Measurements from ENCODE around the gene DHX32.
A peak's percentile ranks its signal among the peaks of the same experiment; 100 is the strongest.
"Not testable (repeated sequence)": the region's sequence is repeated elsewhere in the genome, so short reads cannot be mapped to it uniquely, and the experiment has no call there.

Gene DHX32

GRCh38 chr10:125881192-125881591 is at the start of gene DHX32:
TSS of gene DHX32 (minus strand) at chr10:125881292. CDS start at chr10:125880824, 468 bp downstream.
- DNase-seq (ENCODE audit: low read depth, low spot score), result no peak

- DNase-seq (ENCODE audit: low read depth, low spot score), result no peak
Measured at GRCh38 chr10:125929618-125930017, 48.5 kb upstream of the DHX32 start.

DNA sequence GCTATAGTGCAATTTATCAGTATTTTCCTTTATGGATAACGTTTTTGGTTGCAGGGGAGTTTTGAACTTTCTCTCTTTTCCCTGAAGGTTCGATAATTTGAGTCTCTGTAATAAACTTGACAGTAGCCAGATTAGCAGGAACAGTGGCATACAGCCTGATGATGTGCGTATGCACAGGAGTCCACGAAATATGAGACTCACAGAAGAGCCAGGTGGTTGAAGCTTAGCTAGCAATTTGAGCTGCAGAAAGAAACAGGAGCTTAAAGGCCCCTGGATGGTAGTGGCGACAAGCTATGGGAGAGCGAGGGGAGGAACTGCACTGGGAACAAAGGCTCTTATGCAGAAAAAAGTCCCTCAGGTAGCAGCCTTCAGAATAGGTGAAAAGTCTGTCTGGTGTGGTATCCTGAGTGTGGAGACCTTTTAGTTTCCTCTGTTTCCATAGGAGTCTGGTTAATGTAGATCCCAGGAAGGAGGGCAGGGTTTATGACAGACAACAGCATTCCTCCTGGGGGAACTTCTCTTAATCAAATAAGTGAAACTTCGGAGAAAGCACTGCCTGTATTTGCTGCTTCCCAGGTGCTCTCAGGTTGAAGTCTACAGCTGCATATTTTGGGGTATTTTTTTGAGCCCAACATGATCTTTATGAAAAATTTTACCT is 48.0 kb upstream of the DHX32 start:
- no peak for DNase-seq (ENCODE audit: low read depth, low spot score)

- DNase-seq (ENCODE audit: low read depth, low spot score), result not testable (repeated sequence)
Measured at GRCh38 chr10:125927265-125927664, 46.2 kb upstream of the DHX32 start.

- DNase-seq (ENCODE audit: low read depth, low spot score), result no peak
Measured at GRCh38 chr10:125926247-125926646, 45.2 kb upstream of the DHX32 start.

DNA sequence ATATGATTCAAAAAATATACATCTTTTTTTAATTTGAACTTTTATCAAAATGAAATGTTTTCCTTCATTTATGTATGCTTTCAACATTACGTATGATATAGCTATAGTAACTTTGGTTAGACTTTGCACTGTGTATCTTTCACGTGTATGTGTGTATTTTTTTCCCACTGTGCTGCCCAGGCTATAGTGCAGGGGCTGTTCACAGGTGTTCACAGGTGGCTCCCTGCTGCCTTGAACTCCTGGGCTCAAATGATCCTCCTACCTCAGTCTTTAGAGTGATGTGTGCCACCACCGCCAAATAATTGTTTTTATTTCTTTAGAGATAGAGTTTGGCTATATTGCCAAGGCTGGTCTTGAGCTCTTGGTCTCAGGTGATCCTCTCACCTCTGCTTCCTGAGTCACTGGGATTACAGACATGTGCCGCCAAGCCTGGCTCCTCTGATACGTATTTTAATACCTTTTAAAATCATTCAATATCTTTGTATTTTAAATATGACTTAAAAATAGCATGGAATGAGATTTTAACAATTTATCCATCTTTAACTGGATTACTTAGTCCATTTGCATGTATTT is 44.3 kb upstream of the DHX32 start:
- DNase-seq (ENCODE audit: low read depth, low spot score), result no peak

DNA sequence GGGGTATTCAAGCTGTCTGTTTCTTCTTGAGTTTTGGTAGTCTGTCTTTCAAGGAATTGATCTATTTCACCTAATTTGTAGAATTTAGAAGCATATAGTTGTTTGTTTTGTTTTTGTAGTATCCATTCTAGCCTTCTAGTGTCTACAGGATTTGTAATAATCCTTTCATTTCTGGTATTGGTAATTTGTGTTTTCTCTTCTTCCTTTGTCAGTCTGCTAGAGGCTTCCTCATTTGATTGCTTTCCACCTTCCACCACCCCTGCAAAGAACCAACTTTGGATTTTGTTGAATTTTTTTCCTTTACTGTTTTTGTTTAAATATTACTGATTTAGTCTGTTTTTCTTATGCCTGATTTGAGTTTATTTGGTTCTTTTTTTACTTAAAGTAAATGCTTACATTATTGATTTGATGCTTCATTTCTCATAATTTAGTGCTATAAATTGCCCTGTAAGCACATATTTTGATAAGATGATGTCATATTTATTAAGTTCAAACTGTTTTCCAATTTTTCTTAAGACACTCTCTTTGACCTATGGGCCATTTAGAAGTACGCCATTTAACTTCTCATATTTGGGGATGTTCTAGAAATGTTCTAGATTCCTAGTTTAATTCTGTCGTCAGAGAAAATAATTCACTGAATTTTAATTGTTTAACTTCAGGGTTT is 40.7 kb upstream of the DHX32 start:
- DNase-seq (ENCODE audit: low read depth, low spot score), result not testable (repeated sequence)

DNA sequence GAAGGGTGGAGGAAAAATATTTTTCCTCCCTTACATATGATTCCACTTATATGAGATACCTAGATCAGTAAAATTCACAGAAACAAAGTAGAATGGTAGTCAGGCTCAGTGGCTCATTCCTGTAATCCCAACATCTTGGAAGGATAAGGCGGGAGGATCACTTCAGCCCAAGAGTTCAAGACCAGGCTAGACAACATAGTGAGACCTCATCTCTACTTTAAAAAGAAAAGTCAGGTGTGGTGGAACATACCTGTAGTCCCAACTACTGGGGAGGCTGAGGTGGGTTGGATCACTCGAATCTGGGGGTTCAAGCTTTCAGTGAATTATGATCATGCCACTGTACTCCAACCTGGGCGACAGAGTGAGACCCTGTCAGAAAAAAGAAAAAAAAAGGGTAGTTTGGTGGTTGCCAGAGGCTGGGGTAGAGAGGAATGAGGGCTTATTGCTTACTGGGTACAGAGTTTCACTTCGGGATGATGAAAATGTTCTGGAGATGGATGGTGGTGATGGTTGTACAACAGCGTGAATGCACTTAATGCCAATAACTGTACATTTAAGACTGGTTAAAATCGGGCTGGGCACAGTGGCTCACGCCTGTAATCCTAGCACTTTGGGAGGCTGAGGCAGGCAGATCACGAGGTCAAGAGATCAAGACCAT is 36.7 kb upstream of the DHX32 start:
- DNase-seq (ENCODE audit: low read depth, low spot score), result not testable (repeated sequence)

- no peak for DNase-seq (ENCODE audit: low read depth, low spot score)
Measured at GRCh38 chr10:125916977-125917376, 35.9 kb upstream of the DHX32 start.

DNA sequence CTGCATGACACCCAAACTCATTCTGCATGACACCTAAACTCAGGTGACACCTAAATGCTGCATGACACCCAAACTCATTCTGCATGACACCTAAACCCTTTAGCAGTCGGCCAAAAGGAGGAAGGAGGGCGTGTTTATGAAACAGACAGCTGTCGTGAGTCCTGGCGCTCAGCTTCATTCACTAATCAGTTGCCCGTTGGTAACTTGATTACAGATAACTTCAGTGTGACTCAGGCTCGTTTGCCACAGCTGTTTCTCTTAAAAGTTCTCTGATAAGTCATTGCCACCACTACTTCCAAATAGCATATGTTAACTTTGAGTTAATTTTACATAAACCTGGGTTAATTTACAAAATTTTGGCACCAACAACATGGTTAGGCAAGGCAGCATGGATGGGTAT is 32.2 kb upstream of the DHX32 start:
- DNase-seq (ENCODE audit: low read depth, low spot score), result not testable (repeated sequence)

DNA sequence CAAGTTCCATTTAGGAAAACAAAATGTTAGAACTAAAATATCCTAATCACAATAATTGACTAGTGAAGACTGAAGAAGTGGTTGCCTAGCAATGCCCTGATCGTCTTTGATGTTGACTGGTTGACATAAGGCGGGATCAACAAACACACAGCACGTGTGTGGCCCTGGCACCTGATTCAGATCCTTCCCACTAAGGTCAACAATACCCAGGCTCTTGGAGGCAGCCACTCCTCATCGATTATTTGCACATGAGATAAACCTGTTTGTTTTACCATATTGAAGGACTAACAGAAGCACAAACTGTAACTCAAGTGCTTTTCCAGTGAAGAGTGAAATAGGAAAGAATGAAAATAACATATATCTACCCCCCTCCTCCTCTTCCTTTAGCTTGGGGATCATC is 30.9 kb upstream of the DHX32 start:
- no peak for DNase-seq (ENCODE audit: low read depth, low spot score)

GRCh38 chr10:125911145-125911544 is 30.1 kb upstream of the DHX32 start:
- no peak for DNase-seq (ENCODE audit: low read depth, low spot score)

DNA sequence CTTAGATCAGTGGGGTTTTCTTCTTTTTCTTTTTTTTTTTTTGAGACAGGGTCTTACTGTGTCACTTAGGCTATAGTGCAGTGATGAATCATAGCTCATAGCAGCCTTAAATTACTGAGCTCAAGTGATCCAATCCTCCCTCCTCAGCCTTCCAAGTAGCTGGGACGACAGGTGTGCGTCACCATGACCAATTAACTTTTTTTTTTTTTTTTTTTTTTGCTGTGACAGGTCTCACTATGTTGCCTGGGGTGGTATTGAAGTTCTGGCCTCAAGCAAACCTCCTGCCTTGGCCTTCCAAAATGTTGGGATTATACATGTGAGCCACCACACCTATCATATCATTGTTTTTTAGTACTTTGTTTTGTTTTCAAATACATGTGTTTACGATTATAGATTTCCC is 28.4 kb upstream of the DHX32 start:
- DNase-seq (ENCODE audit: low read depth, low spot score), result not testable (repeated sequence)

DNA sequence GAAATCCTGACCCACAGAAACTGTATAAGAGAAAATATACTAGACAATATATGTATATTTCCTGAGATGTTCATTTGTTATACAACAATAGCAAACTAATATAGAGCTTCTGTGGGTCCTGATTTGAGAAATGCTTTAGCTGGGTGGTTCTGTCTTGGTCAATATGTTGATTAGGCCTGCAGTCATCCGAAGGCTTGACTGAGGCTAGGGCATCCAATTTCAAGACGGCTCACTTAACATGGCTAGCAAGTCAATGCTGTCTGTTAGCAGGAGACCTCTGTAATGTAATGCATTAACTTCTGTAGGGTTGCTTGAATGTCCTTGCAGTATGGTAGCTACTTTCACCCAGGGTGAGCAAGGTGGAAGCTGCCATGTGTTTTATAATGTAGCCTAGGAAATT is 27.7 kb upstream of the DHX32 start:
- DNase-seq (ENCODE audit: low read depth, low spot score), result not testable (repeated sequence)

GRCh38 chr10:125907598-125907997 is 26.5 kb upstream of the DHX32 start:
- not testable (repeated sequence) for DNase-seq (ENCODE audit: low read depth, low spot score)

- not testable (repeated sequence) for DNase-seq (ENCODE audit: low read depth, low spot score)
Measured at GRCh38 chr10:125905069-125905994, 24.2 kb upstream of the DHX32 start.

GRCh38 chr10:125903135-125903640 is 22.1 kb upstream of the DHX32 start:
- DNase-seq (ENCODE audit: low read depth, low spot score), result not testable (repeated sequence)

- DNase-seq (ENCODE audit: low read depth, low spot score), result not testable (repeated sequence)
Measured at GRCh38 chr10:125900963-125901362, 19.9 kb upstream of the DHX32 start.

GRCh38 chr10:125897317-125897716 is 16.2 kb upstream of the DHX32 start:
- DNase-seq (ENCODE audit: low read depth, low spot score), result not testable (repeated sequence)

DNA sequence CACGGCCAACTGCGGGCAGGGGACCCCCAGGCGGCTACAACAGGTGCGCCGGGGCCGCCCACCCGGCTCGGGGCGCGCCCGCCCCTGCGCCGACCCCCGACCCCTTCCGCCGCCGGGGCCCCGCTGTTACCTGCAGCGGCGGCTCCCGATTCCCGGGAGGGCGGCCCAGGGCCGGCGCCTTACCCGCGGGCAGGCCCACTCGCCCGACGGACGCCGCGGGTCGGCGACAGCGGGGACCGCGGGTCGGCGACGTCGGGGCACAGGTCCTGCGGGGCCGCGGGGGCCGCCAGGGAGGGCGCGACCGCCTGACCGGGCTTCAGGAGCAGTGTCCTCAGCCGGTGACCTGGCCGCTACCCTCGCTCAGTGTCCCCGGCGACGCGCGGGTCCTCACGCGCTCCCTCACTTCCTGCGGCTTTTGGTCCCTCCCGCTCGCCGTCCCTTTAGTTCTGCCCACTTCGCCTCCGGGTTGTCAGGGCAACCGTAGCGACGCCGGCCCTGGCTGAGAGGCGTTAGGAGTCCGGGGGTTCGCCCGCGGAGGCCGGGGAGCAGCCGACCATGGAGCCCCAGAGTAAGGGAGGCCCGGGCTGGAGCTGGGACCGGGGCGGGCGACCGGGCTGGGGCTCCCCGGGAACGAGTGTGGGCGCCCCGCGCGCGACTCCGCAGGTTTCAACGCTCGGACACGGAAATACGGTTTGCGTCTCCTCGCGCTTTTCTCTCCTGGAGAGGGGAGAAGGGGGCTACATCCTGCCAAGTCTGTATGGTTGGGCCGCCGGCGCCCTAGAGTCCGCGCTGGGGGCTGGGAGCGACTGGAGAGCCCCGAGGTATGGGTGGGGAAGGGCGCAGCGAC is 15.2 kb upstream of the DHX32 start, which contains the start of gene FANK1:
TSS of gene FANK1 (plus strand) at position 477 of the 847 bp plus-strand sequence. CDS start at position 556, 79 bp downstream.
- peak; percentile 53 for DNase-seq (ENCODE audit: low read depth, low spot score)

Measured in activated CD4-positive, CD25-positive, alpha-beta regulatory T cell treated with anti-CD3 and anti-CD28 coated beads, Interleukin-2, amount 50 U/mL, for 16 hours (primary cell).